Erythroblast (primary cell): ENCODE measurements around the gene JAK3.
"Not testable (repeated sequence)": the region's sequence is repeated elsewhere in the genome, so short reads cannot be mapped to it uniquely, and the experiment has no call there.

Experiments used
- DNase-seq, 2 experiments: peaks; one replicate each; lab custom pipeline; 2025; lab: John Stamatoyannopoulos, UW
- GATA1 ChIP-seq: IDR thresholded peaks from 2 replicates; pipeline ENCODE4 v1.6.1; 2011; ENCODE audit warnings: low read depth, mild to moderate bottlenecking, control low read depth, low read length, moderate library complexity
- POLR2A ChIP-seq: IDR thresholded peaks from 2 replicates; pipeline ENCODE4 v1.6.1; 2011; ENCODE audit warnings: mild to moderate bottlenecking, low read length

Gene JAK3

GRCh38 chr19:17817668-17818363 lies 30.0 kb downstream of the JAK3 start:
- TF ChIP-seq GATA1 (no peak), POLR2A (no peak)
- no peak for DNase-seq

GRCh38 chr19:17812099-17812498 lies 35.7 kb downstream of the JAK3 start:
- no peak for DNase-seq
- TF ChIP-seq GATA1, result no peak
- no peak for TF ChIP-seq POLR2A

- no peak for TF ChIP-seq POLR2A
- no peak for TF ChIP-seq GATA1
- no peak for DNase-seq
Measured at GRCh38 chr19:17811681-17812080, 36.1 kb downstream of the JAK3 start.

- DNase-seq, result no peak
- no peak for TF ChIP-seq POLR2A
- TF ChIP-seq GATA1, result no peak
Measured at GRCh38 chr19:17811103-17811502, 36.7 kb downstream of the JAK3 start.

- DNase-seq, result no peak
- TF ChIP-seq GATA1 (no peak), POLR2A (no peak)
Measured at GRCh38 chr19:17807731-17808316, 40.0 kb downstream of the JAK3 start.

GRCh38 chr19:17806945-17807344 lies 40.8 kb downstream of the JAK3 start:
- no peak for DNase-seq
- no peak for TF ChIP-seq GATA1
- TF ChIP-seq POLR2A, result no peak

GRCh38 chr19:17805427-17805826 lies 42.4 kb downstream of the JAK3 start:
- TF ChIP-seq GATA1, result no peak
- TF ChIP-seq POLR2A, result no peak

GRCh38 chr19:17803264-17803896 lies 44.4 kb downstream of the JAK3 start:
- DNase-seq, result no peak
- TF ChIP-seq GATA1, result no peak
- no peak for TF ChIP-seq POLR2A

More at GRCh38 chr19:17805427-17805826, 42.4 kb downstream of the JAK3 start:
- DNase-seq, result no peak

- no peak for TF ChIP-seq GATA1
- TF ChIP-seq POLR2A, result no peak
- no peak for DNase-seq
Measured at GRCh38 chr19:17802137-17802858, 45.5 kb downstream of the JAK3 start.

GRCh38 chr19:17798599-17798998 lies 49.2 kb downstream of the JAK3 start:
- not testable (repeated sequence) for DNase-seq

- TF ChIP-seq GATA1 (no peak), POLR2A (no peak)
- peak in 1 of 2 experiments; percentile 22 for DNase-seq
Measured at GRCh38 chr19:17797424-17798201, 50.2 kb downstream of the JAK3 start.

- no peak for DNase-seq
- TF ChIP-seq GATA1 (no peak), POLR2A (no peak)
Measured at GRCh38 chr19:17796838-17797423, 50.9 kb downstream of the JAK3 start.
